IMR-90 (cell line): ENCODE results near the gene DOCK4. TPM values are rescaled to one million over a fixed set of nuclear protein-coding genes. Genes with fewer than 3 reads are reported as not detected.

ENCODE experiments used
- ATAC-seq: fragments of 200-7000 bp; cut with Tn5 transposase; 2 replicates; pipeline ENCODE4 v1.9.1; 2020; ENCODE audit warnings: low read depth, mild to moderate bottlenecking, moderate library complexity
- BruUV-seq: library from RNA; stranded (reverse); fragments of 400-500 nt; replicated peaks from 2 replicates; lab custom pipeline; 2021; lab: Mats Ljungman, UMichigan
- CTCF ChIA-PET: fragments of 300-600 bp; formaldehyde crosslinking; extraction: SDS; loops from one replicate; lab custom pipeline; 2021; ENCODE audit warnings: antibody characterized with exemption; lab: Yijun Ruan, JAX
- POLR2A ChIA-PET: fragments of 300-600 bp; sonication (Branson Sonifier 250); formaldehyde crosslinking; loops from one replicate; lab custom pipeline; 2022; ENCODE audit warnings: antibody characterized with exemption; ENCODE audit not compliant: unreplicated experiment; lab: Charles Lee
- DNase-seq: peaks from one replicate; pipeline ENCODE4 v3.0.0; 2013
- H2AFZ ChIP-seq: replicated peaks from 2 replicates; pipeline ENCODE3; 2013; ENCODE audit warnings: low read length, mild to moderate bottlenecking; ENCODE audit not compliant: poor library complexity
- H2AK5ac ChIP-seq: 2 replicates; pipeline ENCODE4 v1.6.1; 2013; ENCODE audit warnings: low read depth, low read length, inconsistent platforms
- H2AK9ac ChIP-seq: replicated peaks from 2 replicates; pipeline ENCODE3; 2013; ENCODE audit warnings: mild to moderate bottlenecking, low read depth, low read length, moderate library complexity; ENCODE audit not compliant: poor library complexity
- H2BK120ac ChIP-seq: 2 replicates; pipeline ENCODE4 v1.6.1; 2013; ENCODE audit warnings: low read depth, low read length, inconsistent platforms
- H2BK15ac ChIP-seq: 3 replicates; pipeline ENCODE4 v1.6.1; 2013; ENCODE audit warnings: low read depth, low read length, inconsistent platforms
- H2BK20ac ChIP-seq: 2 replicates; pipeline ENCODE4 v1.6.1; 2013; ENCODE audit warnings: low read depth, mild to moderate bottlenecking, inconsistent platforms, low read length, moderate library complexity
- H2BK5ac ChIP-seq: 2 replicates; pipeline ENCODE4 v1.6.1; 2013; ENCODE audit warnings: mild to moderate bottlenecking, low read depth, low read length, inconsistent platforms; ENCODE audit not compliant: poor library complexity, severe bottlenecking
- H3K14ac ChIP-seq: replicated peaks from 2 replicates; pipeline ENCODE4 v1.6.1; 2013; ENCODE audit warnings: low read depth, low read length, inconsistent platforms
- H3K18ac ChIP-seq: 2 replicates; pipeline ENCODE4 v1.6.1; 2013; ENCODE audit warnings: low read depth, low read length, control low read depth
- H3K23ac ChIP-seq: 2 replicates; pipeline ENCODE4 v1.6.1; 2013; ENCODE audit warnings: low read depth, low read length, inconsistent platforms
- H3K27ac ChIP-seq: 2 replicates; pipeline ENCODE4 v1.5.1; 2013; ENCODE audit warnings: mild to moderate bottlenecking, control low read depth, low read length; ENCODE audit not compliant: insufficient read depth
- H3K27me3 ChIP-seq: 2 replicates; pipeline ENCODE4 v1.6.1; 2013; ENCODE audit warnings: low read length; ENCODE audit not compliant: control insufficient read depth, insufficient read depth
- H3K36me3 ChIP-seq: 2 replicates; pipeline ENCODE4 v1.6.1; 2013; ENCODE audit warnings: low read length, mixed read lengths; ENCODE audit not compliant: control insufficient read depth, insufficient read depth
- H3K4ac ChIP-seq: 2 replicates; pipeline ENCODE4 v1.6.1; 2013; ENCODE audit warnings: low read depth, low read length, inconsistent platforms
- H3K4me1 ChIP-seq: 2 replicates; pipeline ENCODE4 v1.6.1; 2013; ENCODE audit warnings: low read length, mixed read lengths; ENCODE audit not compliant: control insufficient read depth, insufficient read depth
- H3K4me2 ChIP-seq: 2 replicates; pipeline ENCODE4 v1.6.1; 2013; ENCODE audit warnings: low read depth, mild to moderate bottlenecking, control low read depth, low read length, moderate library complexity
- H3K4me3 ChIP-seq: 2 replicates; pipeline ENCODE4 v1.5.1; 2013; ENCODE audit warnings: low read depth, mild to moderate bottlenecking, control low read depth, low read length, moderate library complexity; ENCODE audit not compliant: insufficient read depth
- H3K56ac ChIP-seq: 2 replicates; pipeline ENCODE4 v1.6.1; 2013; ENCODE audit warnings: low read length, inconsistent platforms; ENCODE audit not compliant: insufficient read depth; ENCODE audit errors: extremely low read depth
- H3K79me1 ChIP-seq, 2 experiments: 2 replicates each; pipeline ENCODE4 v1.6.1; 2013; ENCODE audit warnings: low read length in 2 of 2, inconsistent platforms in 1 of 2, low read depth in 1 of 2
- H3K9ac ChIP-seq: 2 replicates; pipeline ENCODE4 v1.6.1; 2013; ENCODE audit warnings: low read depth, low read length, control low read depth
- H3K9me1 ChIP-seq: 2 replicates; pipeline ENCODE4 v1.6.1; 2013; ENCODE audit warnings: low read length, inconsistent platforms; ENCODE audit not compliant: insufficient read depth
- H3K9me3 ChIP-seq: 2 replicates; pipeline ENCODE4 v1.6.1; 2013; ENCODE audit warnings: low read length; ENCODE audit not compliant: control insufficient read depth, insufficient read depth
- H4K20me1 ChIP-seq: 2 replicates; pipeline ENCODE4 v1.6.1; 2013; ENCODE audit warnings: low read length, inconsistent platforms; ENCODE audit not compliant: insufficient read depth
- H4K5ac ChIP-seq: 2 replicates; pipeline ENCODE4 v1.6.1; 2013; ENCODE audit warnings: mild to moderate bottlenecking, low read depth, low read length, control low read depth
- H4K8ac ChIP-seq, 2 experiments: 2 replicates each; pipeline ENCODE4 v1.6.1; 2013; ENCODE audit warnings: low read depth in 2 of 2, low read length in 2 of 2, control low read depth in 1 of 2, inconsistent platforms in 1 of 2
- H4K91ac ChIP-seq: 2 replicates; pipeline ENCODE4 v1.6.1; 2013; ENCODE audit warnings: low read depth, low read length, inconsistent platforms; ENCODE audit not compliant: insufficient read depth
- BHLHE40 ChIP-seq: fragments of 150-350 bp; IDR thresholded peaks from 2 replicates; pipeline ENCODE4 v1.6.1; 2016; ENCODE audit warnings: mild to moderate bottlenecking, low read depth, low read length
- CEBPB ChIP-seq: IDR thresholded peaks from 2 replicates; pipeline ENCODE4 v1.6.1; 2012; ENCODE audit warnings: low read depth, low read length, improper control_type of control experiment
- CHD1 ChIP-seq: IDR thresholded peaks from 2 replicates; pipeline ENCODE4 v1.6.1; 2012; ENCODE audit warnings: low read depth, low read length, improper control_type of control experiment
- FOS ChIP-seq: fragments of 150-350 bp; IDR thresholded peaks from 2 replicates; pipeline ENCODE4 v1.6.1; 2016; ENCODE audit warnings: low read depth, low read length
- MAFK ChIP-seq: IDR thresholded peaks from 2 replicates; pipeline ENCODE4 v1.6.1; 2012; ENCODE audit warnings: low read depth, low read length, improper control_type of control experiment
- MAZ ChIP-seq: IDR thresholded peaks from 2 replicates; pipeline ENCODE4 v1.6.1; 2012; ENCODE audit warnings: low read depth, mild to moderate bottlenecking, low read length, improper control_type of control experiment, moderate library complexity, borderline replicate concordance
- MXI1 ChIP-seq: IDR thresholded peaks from 2 replicates; pipeline ENCODE4 v1.6.1; 2012; ENCODE audit warnings: low read depth, mild to moderate bottlenecking, low read length, moderate library complexity, borderline replicate concordance
- NFE2L2 ChIP-seq: fragments of 150-350 bp; IDR thresholded peaks from 2 replicates; pipeline ENCODE4 v1.6.1; 2016; ENCODE audit warnings: low read depth, mild to moderate bottlenecking, low read length
- POLR2A ChIP-seq: IDR thresholded peaks from 2 replicates; pipeline ENCODE4 v1.6.1; 2012; ENCODE audit warnings: mild to moderate bottlenecking, low read depth, low read length
- RAD21 ChIP-seq: IDR thresholded peaks from 2 replicates; pipeline ENCODE4 v1.6.1; 2012; ENCODE audit warnings: low read length, improper control_type of control experiment
- RCOR1 ChIP-seq: IDR thresholded peaks from 2 replicates; pipeline ENCODE4 v1.6.1; 2012; ENCODE audit warnings: mild to moderate bottlenecking, low read length, improper control_type of control experiment; ENCODE audit not compliant: insufficient replicate concordance
- RFX5 ChIP-seq: IDR thresholded peaks from 2 replicates; pipeline ENCODE4 v1.8.0; 2012; ENCODE audit warnings: low read depth, mild to moderate bottlenecking, low read length, moderate library complexity
- SMC3 ChIP-seq: fragments of 150-350 bp; IDR thresholded peaks from 2 replicates; pipeline ENCODE4 v1.6.1; 2016; ENCODE audit warnings: low read depth, mild to moderate bottlenecking, antibody characterized with exemption, low read length, moderate library complexity
- WGBS, 2 experiments: methylation state at CpG; one replicate each; pipeline versions ENCODE4 v1.1.5 to v1.1.7; 2013; ENCODE audit warnings: missing lambda C conversion rate in 2 of 2; ENCODE audit not compliant: insufficient read length in 1 of 2; ENCODE audit errors: extremely low coverage in 2 of 2; 5-methylcytosine and 5-hydroxymethylcytosine counted together
- dilution Hi-C: fragments of 300-500 bp; cut with HindIII; formaldehyde crosslinking; loops from one replicate; pipeline ENCODE4 v1.14.3; 2018; ENCODE audit warnings: low sequenced_read_pairs; ENCODE audit not compliant: unreplicated experiment
- in situ Hi-C: fragments of 300-500 bp; cut with MboI; formaldehyde crosslinking; loops from 3 replicates; pipeline ENCODE4 v1.14.3; 2019; ENCODE audit warnings: low sequenced_read_pairs, inconsistent platforms, mixed read lengths
- intact Hi-C: fragments of 100-400 bp; cut with micrococcal nuclease; formaldehyde crosslinking; loops from 2 replicates; pipeline ENCODE4 v1.10.0; 2022
- polyA plus RNA-seq, 3 experiments: library from polyadenylated mRNA; depleted of rRNA; stranded (reverse); fragments of >200 nt; gene quantifications; 2 replicates each; pipeline ENCODE4 v1.2.3, GENCODE V29; 2012; ENCODE audit warnings: low replicate concordance in 1 of 3
- total RNA-seq: library from RNA; depleted of rRNA; stranded (reverse); fragments of >200 nt; gene quantifications from 2 replicates; pipeline ENCODE4 v1.2.3, GENCODE V29; 2012
- TF ChIP-seq, protein P1 (sequence below): conservative IDR thresholded peaks from 2 replicates; pipeline ENCODE4 v1.5.1; 2012; ENCODE audit warnings: mild to moderate bottlenecking, low read depth, low read length, improper control_type of control experiment
- TF ChIP-seq, protein P2 (sequence below): fragments of 150-350 bp; IDR thresholded peaks from 2 replicates; pipeline ENCODE4 v1.6.1; 2017; ENCODE audit warnings: mild to moderate bottlenecking, antibody characterized with exemption, low read length, low read depth
- TF ChIP-seq, protein P3 (sequence below): fragments of 150-350 bp; IDR thresholded peaks from 2 replicates; pipeline ENCODE4 v1.6.1; 2016; ENCODE audit warnings: low read depth, mild to moderate bottlenecking, low read length, moderate library complexity, borderline replicate concordance

DOCK4 gene
- total and polyA plus RNA-seq, 2 of the 4 experiments (the other 2 are of a cell fraction): 4.4 to 12.2 TPM

DNA sequence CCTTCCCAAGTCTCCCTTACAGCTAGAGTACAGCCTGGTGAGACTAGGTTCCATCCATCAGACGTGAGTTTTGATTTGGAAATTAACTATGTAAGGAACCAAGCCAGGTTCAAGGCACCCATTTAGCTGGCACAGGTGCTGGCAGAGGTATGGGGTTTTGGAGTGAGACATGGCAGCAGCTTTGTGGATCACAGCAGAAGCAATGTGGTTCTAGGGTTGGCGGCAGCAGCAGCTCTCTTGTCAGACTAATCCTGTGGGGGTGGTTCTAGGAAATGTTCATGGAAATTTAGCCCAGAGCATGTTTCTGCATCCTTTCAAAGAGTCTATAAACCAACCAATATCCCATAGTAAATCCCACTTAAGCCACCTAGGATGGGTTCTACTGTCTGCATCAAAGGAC lies 142.2 kb downstream of the DOCK4 start:
- Histone ChIP-seq H3K9ac (no peak overlapping the region), H3K4me2 (no peak overlapping the region), H3K36me3 (no peaks in the 10 kb centered on the region), H4K20me1 (no peaks in the 10 kb centered on the region), H3K9me1 (no peaks in the 10 kb centered on the region), H2BK120ac (no peak overlapping the region), H2BK15ac (no peak overlapping the region), H2BK5ac (no peak overlapping the region), H3K4me1 (peaks cover 2% of the 10 kb centered on the region; the same call in 1 of the 2 replicates), H3K9me3 (no peaks in the 10 kb centered on the region), H4K5ac (no peak overlapping the region), H3K23ac (no peak overlapping the region), H3K27ac (no peak overlapping the region), H3K79me1 (peaks cover 3 to 5% of the 10 kb centered on the region in 2 experiments; a peak in 3 of 4 replicates), H2AK5ac (no peak overlapping the region), H3K4me3 (no peak overlapping the region), H3K56ac (no peak overlapping the region), H3K14ac (no peak overlapping the region), H4K91ac (no peak overlapping the region), H2AFZ (no peak overlapping the region), H3K4ac (no peak overlapping the region), H3K27me3 (no peaks in the 10 kb centered on the region), H3K18ac (no peak overlapping the region), H2BK20ac (no peak overlapping the region), H2AK9ac (no peak overlapping the region), H4K8ac (no peak overlapping the region)
- CTCF ChIA-PET: no interaction called here
- POLR2A ChIA-PET: no interaction called here
- TF ChIP-seq FOS: no peak
- no peak for TF ChIP-seq CHD1
- TF ChIP-seq, protein P1, sequence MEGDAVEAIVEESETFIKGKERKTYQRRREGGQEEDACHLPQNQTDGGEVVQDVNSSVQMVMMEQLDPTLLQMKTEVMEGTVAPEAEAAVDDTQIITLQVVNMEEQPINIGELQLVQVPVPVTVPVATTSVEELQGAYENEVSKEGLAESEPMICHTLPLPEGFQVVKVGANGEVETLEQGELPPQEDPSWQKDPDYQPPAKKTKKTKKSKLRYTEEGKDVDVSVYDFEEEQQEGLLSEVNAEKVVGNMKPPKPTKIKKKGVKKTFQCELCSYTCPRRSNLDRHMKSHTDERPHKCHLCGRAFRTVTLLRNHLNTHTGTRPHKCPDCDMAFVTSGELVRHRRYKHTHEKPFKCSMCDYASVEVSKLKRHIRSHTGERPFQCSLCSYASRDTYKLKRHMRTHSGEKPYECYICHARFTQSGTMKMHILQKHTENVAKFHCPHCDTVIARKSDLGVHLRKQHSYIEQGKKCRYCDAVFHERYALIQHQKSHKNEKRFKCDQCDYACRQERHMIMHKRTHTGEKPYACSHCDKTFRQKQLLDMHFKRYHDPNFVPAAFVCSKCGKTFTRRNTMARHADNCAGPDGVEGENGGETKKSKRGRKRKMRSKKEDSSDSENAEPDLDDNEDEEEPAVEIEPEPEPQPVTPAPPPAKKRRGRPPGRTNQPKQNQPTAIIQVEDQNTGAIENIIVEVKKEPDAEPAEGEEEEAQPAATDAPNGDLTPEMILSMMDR: no peak
- no peak for TF ChIP-seq RCOR1
- no peak for TF ChIP-seq RFX5
- no peak for TF ChIP-seq MAFK
- TF ChIP-seq BHLHE40: no peak
- TF ChIP-seq CEBPB: no peak
- TF ChIP-seq SMC3: no peak
- TF ChIP-seq POLR2A: no peak
- no peak for TF ChIP-seq NFE2L2
- no peak for TF ChIP-seq MAZ
- TF ChIP-seq, protein P2, sequence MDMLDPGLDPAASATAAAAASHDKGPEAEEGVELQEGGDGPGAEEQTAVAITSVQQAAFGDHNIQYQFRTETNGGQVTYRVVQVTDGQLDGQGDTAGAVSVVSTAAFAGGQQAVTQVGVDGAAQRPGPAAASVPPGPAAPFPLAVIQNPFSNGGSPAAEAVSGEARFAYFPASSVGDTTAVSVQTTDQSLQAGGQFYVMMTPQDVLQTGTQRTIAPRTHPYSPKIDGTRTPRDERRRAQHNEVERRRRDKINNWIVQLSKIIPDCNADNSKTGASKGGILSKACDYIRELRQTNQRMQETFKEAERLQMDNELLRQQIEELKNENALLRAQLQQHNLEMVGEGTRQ: no peak
- TF ChIP-seq, protein P3, sequence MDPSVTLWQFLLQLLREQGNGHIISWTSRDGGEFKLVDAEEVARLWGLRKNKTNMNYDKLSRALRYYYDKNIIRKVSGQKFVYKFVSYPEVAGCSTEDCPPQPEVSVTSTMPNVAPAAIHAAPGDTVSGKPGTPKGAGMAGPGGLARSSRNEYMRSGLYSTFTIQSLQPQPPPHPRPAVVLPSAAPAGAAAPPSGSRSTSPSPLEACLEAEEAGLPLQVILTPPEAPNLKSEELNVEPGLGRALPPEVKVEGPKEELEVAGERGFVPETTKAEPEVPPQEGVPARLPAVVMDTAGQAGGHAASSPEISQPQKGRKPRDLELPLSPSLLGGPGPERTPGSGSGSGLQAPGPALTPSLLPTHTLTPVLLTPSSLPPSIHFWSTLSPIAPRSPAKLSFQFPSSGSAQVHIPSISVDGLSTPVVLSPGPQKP: no peak
- no peak for TF ChIP-seq MXI1
- TF ChIP-seq RAD21: no peak
- 100% methylated on average over 1 of the region's 2 CpGs; no CpG with 5 or more reads in 1 of the 2 experiments for WGBS, 2 experiments
- dilution Hi-C loops (no loop called here), in situ Hi-C loops (no loop called here), intact Hi-C loops (no loop called here)
- no peak for ATAC-seq
- BruUV-seq: no TSS peak
- DNase-seq: no peak
